Transverse colon (tissue), 4 donors: ENCODE data around the gene MAPK4. TPM values are rescaled to one million over a fixed set of nuclear protein-coding genes. Genes with fewer than 3 reads are reported as not detected.

Experiments
- DNase-seq: peaks from one replicate; pipeline ENCODE4 v3.0.0-alpha.2; 2019
- H3K27ac ChIP-seq, 4 donors: fragments of 200-600 bp; sonication (generic); 2 replicates each; pipeline ENCODE4 v1.5.1; 2016 to 2018; ENCODE audit warnings: inconsistent platforms in 4 of 4
- H3K27me3 ChIP-seq: fragments of 200-600 bp; sonication (generic); 2 replicates; pipeline ENCODE4 v1.5.1; 2017; ENCODE audit warnings: inconsistent platforms
- H3K36me3 ChIP-seq, 4 donors: fragments of 200-600 bp; sonication (generic); 2 replicates each; pipeline ENCODE4 v1.5.1; 2017 to 2019; ENCODE audit warnings: inconsistent platforms in 4 of 4
- H3K4me1 ChIP-seq, 4 donors: fragments of 200-600 bp; sonication (generic); 2 replicates each; pipeline ENCODE4 v1.5.1; 2017 to 2020; ENCODE audit warnings: inconsistent platforms in 4 of 4
- H3K4me3 ChIP-seq, 4 donors: fragments of 200-600 bp; sonication (generic); 1 replicate in 1 of 4; 2 replicates in 3 of 4; pipeline versions ENCODE4 v1.5.1 to v1.6.1; 2017 to 2019; ENCODE audit warnings: inconsistent platforms in 4 of 4
- H3K9me3 ChIP-seq, 2 donors: fragments of 200-600 bp; sonication (generic); 2 replicates each; pipeline ENCODE4 v1.5.1; 2017 to 2019; ENCODE audit warnings: inconsistent platforms in 2 of 2
- CTCF ChIP-seq, 5 experiments: fragments of 200-600 bp in 3 of 5; fragments of 450-650 bp in 2 of 5; sonication (generic) in 3 of 5; IDR thresholded peaks; 1 replicate in 2 of 5; 2 replicates in 3 of 5; pipeline ENCODE4 v1.5.1; 2016 to 2017; ENCODE audit warnings: antibody characterized with exemption in 5 of 5, inconsistent platforms in 3 of 5, mild to moderate bottlenecking in 2 of 5, moderate library complexity in 1 of 5
- EP300 ChIP-seq: sonication (generic); formaldehyde crosslinking; IDR thresholded peaks from one replicate; pipeline ENCODE4 v1.6.1; 2017; ENCODE audit warnings: antibody characterized with exemption, low read depth
- POLR2A ChIP-seq: fragments of 450-650 bp; IDR thresholded peaks from one replicate; pipeline ENCODE4 v1.6.1; 2016; ENCODE audit warnings: antibody characterized with exemption, mild to moderate bottlenecking, moderate library complexity
- POLR2AphosphoS5 ChIP-seq, 3 donors: sonication (generic); formaldehyde crosslinking; IDR thresholded peaks; one replicate each; pipeline ENCODE4 v1.6.1; 2016; ENCODE audit warnings: antibody characterized with exemption in 3 of 3
- WGBS, 2 donors: methylation state at CpG; one replicate each; pipeline ENCODE4 v1.1.5; 2018; ENCODE audit warnings: low coverage in 1 of 2; 5-methylcytosine and 5-hydroxymethylcytosine counted together
- in situ Hi-C, 4 donors: fragments of 200-750 bp; cut with MboI; loops; one replicate each; pipeline versions ENCODE4 v1.15.0 to v1.15.1; 2017; ENCODE audit warnings: low sequenced_read_pairs in 3 of 4, low pct_ligation_motif_present in 1 of 4, low pct_unique_long_range_greater_than_20kb in 1 of 4
- intact Hi-C: fragments of 100-400 bp; cut with DNase I; formaldehyde crosslinking; loops from one replicate; pipeline ENCODE4 v1.15.1; 2023; ENCODE audit warnings: low total_unique reads
- total RNA-seq, 4 donors: library from RNA; depleted of rRNA; stranded (reverse); fragments of >200 nt; gene quantifications; one replicate each; pipeline ENCODE4 v1.1.0, GENCODE V29; 2016

The MAPK4 gene
- total RNA-seq, 4 donors from 2014 or later, result 1.6 to 20.1 (median 5.7) TPM

GRCh38 chr18:50687491-50687890, 127.6 kb downstream of the MAPK4 start:
- Histone ChIP-seq H3K27ac (no peak overlapping the region), H3K27me3 (no peaks in the 10 kb centered on the region), H3K4me3 (no peak overlapping the region), H3K9me3 (no peaks in the 10 kb centered on the region), H3K4me1 (no peaks in the 10 kb centered on the region), H3K36me3 (no peaks in the 10 kb centered on the region)
- no peak for DNase-seq
- intact Hi-C loops, result no loop called here
- TF ChIP-seq POLR2A (no peak), CTCF (IDR thresholded peaks at IDR 0.05) (no peak), EP300 (no peak), POLR2AphosphoS5 (IDR thresholded peaks at IDR 0.05) (no peak)
- WGBS, 2 donors, result 33 to 83% methylated on average over 1 to 11 of the region's 11 CpGs
- in situ Hi-C loops, result no loop called here

GRCh38 chr18:50689578-50689977, 129.7 kb downstream of the MAPK4 start:
- WGBS, 2 donors, result 85 to 95% methylated on average over 6 of the region's 6 CpGs
- no peak overlapping the region for H3K4me3 ChIP-seq
- no peaks in the 10 kb centered on the region for H3K36me3 ChIP-seq
- no peak for DNase-seq
- no peaks in the 10 kb centered on the region for H3K9me3 ChIP-seq
- H3K27ac ChIP-seq, result no peak overlapping the region
- intact Hi-C loops, result no loop called here
- H3K27me3 ChIP-seq, result no peaks in the 10 kb centered on the region
- no peaks in the 10 kb centered on the region for H3K4me1 ChIP-seq
- no peak for TF ChIP-seq CTCF (IDR thresholded peaks at IDR 0.05)
- no peak for TF ChIP-seq POLR2AphosphoS5 (IDR thresholded peaks at IDR 0.05)
- TF ChIP-seq POLR2A, result no peak
- no peak for TF ChIP-seq EP300
- in situ Hi-C loops, result no loop called here

- no peak overlapping the region for H3K4me3 ChIP-seq
- no peaks in the 10 kb centered on the region for H3K4me1 ChIP-seq
- no peaks in the 10 kb centered on the region for H3K9me3 ChIP-seq
- TF ChIP-seq POLR2A, result no peak
- TF ChIP-seq EP300, result no peak
- TF ChIP-seq CTCF (IDR thresholded peaks at IDR 0.05), result no peak
- TF ChIP-seq POLR2AphosphoS5 (IDR thresholded peaks at IDR 0.05), result no peak
- no peak for DNase-seq
- in situ Hi-C loops (no loop called here), intact Hi-C loops (no loop called here)
- no peaks in the 10 kb centered on the region for H3K27me3 ChIP-seq
- no peak overlapping the region for H3K27ac ChIP-seq
- H3K36me3 ChIP-seq, result no peaks in the 10 kb centered on the region
- 66 to 88% methylated on average over 3 to 4 of the region's 4 CpGs for WGBS, 2 donors
These were observed 134.3 kb downstream of the MAPK4 start for GRCh38 chr18:50694147-50694546.

GRCh38 chr18:50695431-50696176, 135.7 kb downstream of the MAPK4 start:
- intact Hi-C loops, result no loop called here
- H3K4me3 ChIP-seq, result no peak overlapping the region
- no peak overlapping the region for H3K27ac ChIP-seq
- in situ Hi-C loops, result no loop called here
- H3K9me3 ChIP-seq, result no peaks in the 10 kb centered on the region
- H3K4me1 ChIP-seq, result no peaks in the 10 kb centered on the region
- TF ChIP-seq POLR2A, result no peak
- DNase-seq, result no peak
- H3K36me3 ChIP-seq, result no peaks in the 10 kb centered on the region
- WGBS, 2 donors, result 89 to 98% methylated on average over 7 to 10 of the region's 10 CpGs
- no peaks in the 10 kb centered on the region for H3K27me3 ChIP-seq

- no peak overlapping the region for H3K27ac ChIP-seq
- no peaks in the 10 kb centered on the region for H3K4me1 ChIP-seq
- TF ChIP-seq EP300, result no peak
- TF ChIP-seq POLR2AphosphoS5 (IDR thresholded peaks at IDR 0.05), result no peak
- TF ChIP-seq POLR2A, result no peak
- TF ChIP-seq CTCF (IDR thresholded peaks at IDR 0.05), result no peak
- intact Hi-C loops, result no loop called here
- in situ Hi-C loops, result no loop called here
- no peaks in the 10 kb centered on the region for H3K9me3 ChIP-seq
- no peak for DNase-seq
- no peaks in the 10 kb centered on the region for H3K27me3 ChIP-seq
- no peaks in the 10 kb centered on the region for H3K36me3 ChIP-seq
- WGBS, 2 donors, result 59% methylated on average over 7 of the region's 7 CpGs; no CpG with 5 or more reads in 1 of the 2 donors
- H3K4me3 ChIP-seq, result no peak overlapping the region
These were observed 136.5 kb downstream of the MAPK4 start for GRCh38 chr18:50696436-50696835.
